ENCODE results near the gene NDUFB2.

Gene NDUFB2

GRCh38 chr7:140745266-140746058 lies 49.0 kb downstream of the NDUFB2 start:
- TF ChIP-seq CTCF (conservative IDR thresholded peaks at IDR 0.05; ENCODE audit: low read length), result no peak
- TF ChIP-seq EZH2phosphoT487 (IDR thresholded peaks at IDR 0.05; ENCODE audit: borderline replicate concordance), result no peak
- H3K36me3 ChIP-seq (ENCODE audit: insufficient read depth, low read length), result peaks cover 15% of the 10 kb centered on the region; the same call in 1 of the 2 replicates
- no peaks in the 10 kb centered on the region for H4K20me1 ChIP-seq (ENCODE audit: insufficient read depth, low read length, poor library complexity, severe bottlenecking)
- H3K4me3 ChIP-seq (ENCODE audit: low read length, poor library complexity, severe bottlenecking), result no peak overlapping the region
- H3F3A ChIP-seq (ENCODE audit: low read depth), result no peaks in the 10 kb centered on the region
- H3K9ac ChIP-seq (ENCODE audit: low read depth, low read length, poor library complexity, severe bottlenecking), result no peak overlapping the region
- no peaks in the 10 kb centered on the region for H3K27me3 ChIP-seq (ENCODE audit: insufficient read depth, low read length, poor library complexity, severe bottlenecking)
- no peak overlapping the region for H2AFZ ChIP-seq (ENCODE audit: low read length)
- no peaks in the 10 kb centered on the region for H3K9me3 ChIP-seq (ENCODE audit: insufficient read depth, low read depth, low read length)
- H3K79me2 ChIP-seq (ENCODE audit: insufficient read depth, low read length), result no peaks in the 10 kb centered on the region
- no peak overlapping the region for H3K4me2 ChIP-seq (ENCODE audit: low read depth, low read length, poor library complexity, severe bottlenecking)
- H3K9me2 ChIP-seq (replicated peaks; ENCODE audit: low read depth, low read length), result no peaks in the 10 kb centered on the region
- peaks cover 4% of the 10 kb centered on the region for H3K4me1 ChIP-seq (ENCODE audit: insufficient read depth, low read length, poor library complexity, severe bottlenecking)

DNA sequence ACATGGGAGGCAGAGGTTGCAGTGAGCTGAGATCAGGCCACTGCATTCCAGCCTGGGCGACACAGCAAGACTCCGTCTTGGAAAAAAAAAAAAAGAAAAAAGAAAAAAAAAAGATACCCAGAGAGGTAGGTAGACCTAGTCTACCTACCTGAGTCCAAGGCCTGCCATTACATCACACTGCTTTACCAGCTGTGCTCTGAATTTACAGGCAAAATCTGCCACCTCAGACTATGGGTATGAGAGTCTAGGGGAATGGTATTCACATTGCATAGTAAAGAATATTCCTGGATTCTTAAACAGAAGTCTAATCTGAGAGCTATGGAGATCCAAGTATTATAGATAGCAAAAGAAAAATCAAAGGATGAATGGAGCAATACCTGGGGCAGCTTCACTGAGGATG lies 50.2 kb downstream of the NDUFB2 start:
- Histone ChIP-seq H2AFZ (ENCODE audit: low read length) (no peak overlapping the region), H3K27me3 (ENCODE audit: insufficient read depth, low read length, poor library complexity, severe bottlenecking) (no peaks in the 10 kb centered on the region), H3K36me3 (ENCODE audit: insufficient read depth, low read length) (peaks cover 15% of the 10 kb centered on the region; the same call in 1 of the 2 replicates), H4K20me1 (ENCODE audit: insufficient read depth, low read length, poor library complexity, severe bottlenecking) (no peaks in the 10 kb centered on the region), H3K79me2 (ENCODE audit: insufficient read depth, low read length) (no peaks in the 10 kb centered on the region), H3K9me2 (replicated peaks; ENCODE audit: low read depth, low read length) (no peaks in the 10 kb centered on the region), H3K4me2 (ENCODE audit: low read depth, low read length, poor library complexity, severe bottlenecking) (no peak overlapping the region), H3K9ac (ENCODE audit: low read depth, low read length, poor library complexity, severe bottlenecking) (no peak overlapping the region), H3K4me1 (ENCODE audit: insufficient read depth, low read length, poor library complexity, severe bottlenecking) (no peaks in the 10 kb centered on the region), H3K9me3 (ENCODE audit: insufficient read depth, low read depth, low read length) (no peaks in the 10 kb centered on the region), H3K4me3 (ENCODE audit: low read length, poor library complexity, severe bottlenecking) (no peak overlapping the region), H3F3A (ENCODE audit: low read depth) (no peaks in the 10 kb centered on the region)
- TF ChIP-seq EZH2phosphoT487 (IDR thresholded peaks at IDR 0.05; ENCODE audit: borderline replicate concordance) (no peak), CTCF (conservative IDR thresholded peaks at IDR 0.05; ENCODE audit: low read length) (no peak)

DNA sequence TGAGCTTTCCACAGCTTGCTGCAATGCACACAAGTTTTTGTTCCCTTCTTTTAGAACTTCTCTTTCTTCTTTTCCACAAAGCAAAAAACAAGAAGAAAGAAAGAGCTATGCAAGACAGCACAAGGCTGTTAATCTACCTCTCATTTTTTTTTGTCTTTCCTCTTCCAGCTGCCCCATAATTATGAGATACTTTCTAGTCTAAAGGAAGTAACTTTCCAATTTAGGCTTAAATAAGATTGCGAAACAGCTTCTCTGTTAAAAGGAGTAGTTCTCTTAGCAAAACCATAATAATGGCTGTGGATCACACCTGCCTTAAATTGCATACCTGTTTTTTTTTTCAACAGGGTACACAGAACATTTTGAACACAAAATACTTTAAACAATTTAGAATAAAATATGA lies 56.0 kb downstream of the NDUFB2 start:
- no peak overlapping the region for H3K4me2 ChIP-seq (ENCODE audit: low read depth, low read length, poor library complexity, severe bottlenecking)
- H3K9ac ChIP-seq (ENCODE audit: low read depth, low read length, poor library complexity, severe bottlenecking), result no peak overlapping the region
- H2AFZ ChIP-seq (ENCODE audit: low read length), result no peak overlapping the region

More for the DNA sequence above, 56.0 kb downstream of the NDUFB2 start:
- no peak for TF ChIP-seq CTCF (conservative IDR thresholded peaks at IDR 0.05; ENCODE audit: low read length)
- TF ChIP-seq EZH2phosphoT487 (IDR thresholded peaks at IDR 0.05; ENCODE audit: borderline replicate concordance), result no peak
- Histone ChIP-seq H3K36me3 (ENCODE audit: insufficient read depth, low read length) (peaks cover 23% of the 10 kb centered on the region; the same call in 1 of the 2 replicates), H3K79me2 (ENCODE audit: insufficient read depth, low read length) (no peaks in the 10 kb centered on the region), H3K27me3 (ENCODE audit: insufficient read depth, low read length, poor library complexity, severe bottlenecking) (no peaks in the 10 kb centered on the region), H3K9me3 (ENCODE audit: insufficient read depth, low read depth, low read length) (no peaks in the 10 kb centered on the region), H3K4me1 (ENCODE audit: insufficient read depth, low read length, poor library complexity, severe bottlenecking) (no peaks in the 10 kb centered on the region), H3K9me2 (replicated peaks; ENCODE audit: low read depth, low read length) (no peaks in the 10 kb centered on the region), H3K4me3 (ENCODE audit: low read length, poor library complexity, severe bottlenecking) (no peak overlapping the region), H4K20me1 (ENCODE audit: insufficient read depth, low read length, poor library complexity, severe bottlenecking) (no peaks in the 10 kb centered on the region), H3F3A (ENCODE audit: low read depth) (no peaks in the 10 kb centered on the region)
